ENCODE results near the gene OR5B3.
"Not testable (repeated sequence)": the region's sequence is repeated elsewhere in the genome, so short reads cannot be mapped to it uniquely, and the experiment has no call there.

OR5B3 gene

GRCh38 chr11:58433638-58434203 is 27.0 kb upstream of the OR5B3 start:
- TF ChIP-seq CTCF (conservative IDR thresholded peaks at IDR 0.05) = no peak
- no peak overlapping the region for H3K27ac ChIP-seq

- H3K27ac ChIP-seq = no peak overlapping the region
- no peak for TF ChIP-seq CTCF (conservative IDR thresholded peaks at IDR 0.05)
Observed at GRCh38 chr11:58429273-58429672, 22.6 kb upstream of the OR5B3 start.

- TF ChIP-seq CTCF (conservative IDR thresholded peaks at IDR 0.05) = no peak
- no peak within 1 kb of the TSS for H3K27ac ChIP-seq
Observed at GRCh38 chr11:58428021-58428420, 21.3 kb upstream of the OR5B3 start, which contains the start of gene OR5B2. Gene OR5B2 (minus strand): TSS chr11:58428121. CDS start chr11:58423261, 4,860 bp downstream.

- not testable (repeated sequence) for H3K27ac ChIP-seq
Observed at GRCh38 chr11:58399622-58400021, 7.1 kb downstream of the OR5B3 start.

- no peak overlapping the region for H3K27ac ChIP-seq
Observed at GRCh38 chr11:58395581-58395980, 11.1 kb downstream of the OR5B3 start.

GRCh38 chr11:58394195-58394594 is 12.5 kb downstream of the OR5B3 start:
- peak overlapping the region; percentile 88 for H3K27ac ChIP-seq
- no peak for TF ChIP-seq CTCF (conservative IDR thresholded peaks at IDR 0.05)

More at GRCh38 chr11:58395581-58395980, 11.1 kb downstream of the OR5B3 start:
- no peak for TF ChIP-seq CTCF (conservative IDR thresholded peaks at IDR 0.05)

GRCh38 chr11:58392746-58393145 is 13.9 kb downstream of the OR5B3 start:
- TF ChIP-seq CTCF (conservative IDR thresholded peaks at IDR 0.05) = no peak
- H3K27ac ChIP-seq = peak overlapping the region; percentile 88

- TF ChIP-seq CTCF (conservative IDR thresholded peaks at IDR 0.05) = no peak
- H3K27ac ChIP-seq = peak overlapping the region; percentile 88
Observed at GRCh38 chr11:58391879-58392278, 14.8 kb downstream of the OR5B3 start.
